OCI-M2 (cell line): ENCODE results near the gene TMED5.
A peak's percentile ranks its signal among the peaks of the same experiment; 100 is the strongest.
"Not testable (repeated sequence)": the region's sequence is repeated elsewhere in the genome, so short reads cannot be mapped to it uniquely, and the experiment has no call there.

Experiments
- DNase-seq: peaks from one replicate; lab custom pipeline; 2025; ENCODE audit not compliant: unreplicated experiment; lab: John Stamatoyannopoulos, UW

Gene TMED5

DNA sequence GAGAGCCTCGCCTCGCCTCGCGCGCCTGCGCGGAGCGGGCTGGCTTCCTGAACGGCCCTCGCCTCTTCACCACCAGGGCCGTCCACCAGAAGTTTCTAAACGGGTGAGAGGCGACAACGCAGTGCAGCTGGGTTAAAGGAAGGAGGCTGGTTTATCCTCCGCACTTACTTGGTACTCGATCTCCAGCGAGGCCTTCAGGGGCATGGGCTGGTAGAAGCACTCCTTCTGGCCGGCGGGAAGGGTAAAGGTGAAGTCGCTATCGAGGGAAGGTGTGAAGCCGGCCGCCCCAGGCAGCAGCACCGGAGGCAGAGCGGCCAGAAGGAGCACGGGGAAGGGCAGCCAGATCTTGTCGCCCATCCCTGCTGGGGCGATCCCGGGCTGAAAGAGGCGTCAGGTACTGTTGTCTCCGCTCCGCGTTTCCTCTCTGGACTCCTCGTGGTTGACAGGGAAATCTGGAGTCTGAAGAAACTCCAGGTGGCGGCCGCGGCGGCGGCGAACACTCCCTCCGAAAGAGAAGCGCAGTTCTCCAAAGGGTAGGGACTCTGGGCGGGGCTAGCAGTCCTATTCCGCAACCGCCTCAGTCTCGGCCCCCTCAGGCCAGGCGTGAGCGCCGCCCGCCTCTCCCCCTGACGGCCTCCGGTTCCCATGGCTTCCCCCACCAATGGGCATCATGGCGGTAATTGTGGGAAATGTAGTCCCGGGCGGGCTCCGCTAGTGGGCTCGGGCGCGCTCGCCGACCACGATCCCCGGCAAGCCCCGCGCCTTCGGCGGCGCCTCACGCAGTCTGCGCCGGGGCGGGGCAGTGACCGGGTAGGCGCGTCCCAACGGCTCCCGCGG, at the start of gene TMED5:
Gene TMED5 (minus strand): TSS at position 528 of the 837 bp plus-strand sequence. CDS start 171 bp downstream, at position 357.
- DNase-seq = peak; percentile 62

GRCh38 chr1:93223023-93223675, 42.9 kb upstream of the TMED5 start:
- no peak for DNase-seq

DNA sequence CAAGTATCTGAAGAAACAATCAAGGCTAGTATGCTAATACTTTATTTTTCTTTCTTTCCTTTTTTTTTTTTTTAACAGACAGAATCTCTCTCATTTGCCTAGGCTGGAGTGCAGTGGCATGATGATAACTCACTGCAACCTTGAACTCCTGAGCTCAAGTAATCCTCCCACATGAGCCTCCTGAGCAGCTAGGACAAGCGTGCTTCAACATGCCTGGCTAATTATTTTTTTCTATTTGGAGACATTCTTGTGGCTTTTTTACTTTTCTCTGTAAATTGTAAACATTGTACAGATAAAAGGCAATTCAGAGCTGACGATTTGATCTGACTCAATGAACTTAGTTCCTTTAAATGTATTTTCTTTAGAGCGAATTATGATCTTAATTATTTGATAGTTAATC, 41.7 kb upstream of the TMED5 start:
- DNase-seq = no peak

- DNase-seq = not testable (repeated sequence)
Measured at GRCh38 chr1:93220716-93221115, 40.5 kb upstream of the TMED5 start.

DNA sequence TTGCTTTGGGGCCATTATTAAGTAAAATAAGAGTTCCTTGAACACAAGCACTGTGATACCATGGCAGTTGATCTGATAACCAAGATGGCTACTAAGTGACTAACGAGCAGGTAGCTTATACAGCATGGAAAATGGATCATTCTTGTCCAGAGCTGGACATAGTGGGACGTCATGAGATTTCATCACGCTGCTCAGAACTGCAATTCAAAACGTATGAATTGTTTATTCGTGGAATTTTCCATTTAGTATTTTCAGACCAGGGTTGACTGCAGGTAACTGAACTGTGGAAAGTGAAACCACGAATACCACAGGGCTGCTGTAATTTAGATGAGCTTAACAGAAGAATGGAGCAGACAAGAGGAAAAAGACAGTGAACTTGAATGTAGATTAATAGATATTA, 39.2 kb upstream of the TMED5 start:
- no peak for DNase-seq

DNA sequence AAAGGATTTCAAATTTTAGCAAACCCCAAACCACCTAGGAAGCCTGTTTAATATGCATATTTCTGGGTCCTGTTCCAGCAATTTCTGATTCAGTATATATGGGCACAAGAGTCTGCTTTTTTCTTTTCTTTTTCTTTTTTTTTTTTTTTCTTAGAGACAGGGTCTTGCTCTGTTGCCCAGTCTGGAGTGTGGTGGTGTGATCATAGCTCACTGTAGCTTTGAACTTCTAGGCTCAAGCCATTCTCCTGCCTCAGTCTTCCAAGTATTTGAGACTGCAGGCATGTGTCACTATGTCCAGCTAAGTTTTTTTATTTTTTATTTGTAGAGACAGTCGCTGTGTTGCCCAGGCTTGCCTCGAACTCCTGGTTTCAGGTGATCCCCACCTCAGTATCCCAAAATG, 35.1 kb upstream of the TMED5 start:
- no peak for DNase-seq

DNA sequence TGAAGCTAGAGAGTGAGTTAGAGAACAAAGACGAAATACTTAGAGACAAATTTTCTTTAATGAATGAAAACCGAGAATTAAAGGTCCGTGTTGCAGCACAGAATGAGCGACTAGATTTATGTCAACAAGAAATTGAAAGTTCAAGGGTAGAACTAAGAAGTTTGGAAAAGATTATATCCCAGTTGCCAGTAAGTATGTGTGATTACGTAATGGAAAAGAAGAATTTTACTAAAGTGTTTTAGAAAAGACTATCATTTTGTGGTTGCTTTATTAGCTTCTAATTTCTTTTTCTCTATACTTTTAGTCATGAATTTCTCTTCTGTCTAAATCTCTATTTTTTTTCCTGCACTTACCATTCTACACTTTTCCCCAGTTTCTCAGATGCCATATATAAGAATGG, 27.0 kb upstream of the TMED5 start:
- no peak for DNase-seq

DNA sequence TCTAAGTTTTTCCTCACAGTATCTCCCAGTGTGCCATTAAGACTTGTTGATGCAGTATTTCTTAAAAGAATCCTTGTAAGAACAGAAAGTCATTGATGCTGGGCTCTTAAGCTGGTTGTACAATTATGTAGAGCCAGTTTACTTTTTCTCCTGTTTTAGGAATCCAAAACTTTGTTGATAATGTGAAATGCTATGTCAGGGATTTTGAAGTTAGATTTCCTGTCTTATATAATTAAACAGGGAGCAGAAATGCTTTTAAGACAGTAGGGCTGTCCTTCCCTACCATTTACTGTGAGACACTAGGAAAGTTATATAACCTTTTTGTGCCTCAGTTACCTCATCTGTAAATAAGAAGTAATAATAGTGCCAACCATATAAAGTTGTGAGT, 26.3 kb upstream of the TMED5 start:
- no peak for DNase-seq

DNA sequence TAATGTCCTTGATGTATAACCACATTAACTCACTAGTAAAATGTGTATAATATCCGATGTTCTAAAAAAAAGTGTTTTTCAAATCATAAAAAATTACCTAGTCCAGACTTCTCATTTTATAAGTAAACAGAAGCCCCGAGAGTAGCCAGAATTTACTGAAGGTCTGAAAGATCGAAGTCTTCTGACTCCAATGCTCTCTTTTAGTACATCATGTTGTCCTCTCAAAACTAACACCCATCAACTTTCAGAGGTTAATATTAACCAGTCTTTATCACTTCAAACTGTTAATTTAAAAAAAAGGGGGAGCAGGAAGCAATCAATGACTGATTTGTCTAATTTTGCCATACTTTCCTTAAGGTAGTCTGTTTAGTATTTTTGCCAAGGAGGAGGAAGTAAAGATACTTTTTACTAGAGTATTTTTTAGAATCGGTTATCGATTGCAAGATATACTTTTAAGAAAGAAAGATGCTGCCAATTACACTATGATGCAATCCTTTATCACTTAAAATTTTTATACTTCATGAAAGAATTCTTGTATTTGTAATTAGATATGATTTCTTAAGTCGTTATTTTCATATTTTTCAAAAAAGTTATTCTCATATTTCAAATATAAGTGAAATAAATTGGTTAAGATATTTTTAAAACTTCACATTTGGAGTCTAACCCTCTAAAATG, 25.8 kb upstream of the TMED5 start:
- DNase-seq = no peak

DNA sequence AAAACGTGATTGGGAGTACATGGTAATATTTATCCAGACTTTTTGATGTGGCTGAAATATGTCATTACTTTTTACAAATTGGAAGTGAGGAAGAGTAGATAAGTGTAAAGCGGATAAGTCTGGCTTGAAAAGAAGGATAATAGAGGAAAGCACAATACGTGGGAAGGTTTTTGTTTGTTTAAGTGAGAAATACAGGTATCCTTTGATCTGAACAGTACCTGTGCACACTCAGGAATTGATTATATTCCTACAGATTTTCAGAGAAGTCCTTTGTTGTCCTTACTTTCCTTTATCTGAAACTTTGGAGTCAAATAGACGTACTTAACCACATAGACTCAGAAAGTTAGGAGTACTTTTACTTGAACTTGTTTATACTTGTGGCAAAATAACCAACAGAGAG, 20.5 kb upstream of the TMED5 start:
- DNase-seq = no peak

DNA sequence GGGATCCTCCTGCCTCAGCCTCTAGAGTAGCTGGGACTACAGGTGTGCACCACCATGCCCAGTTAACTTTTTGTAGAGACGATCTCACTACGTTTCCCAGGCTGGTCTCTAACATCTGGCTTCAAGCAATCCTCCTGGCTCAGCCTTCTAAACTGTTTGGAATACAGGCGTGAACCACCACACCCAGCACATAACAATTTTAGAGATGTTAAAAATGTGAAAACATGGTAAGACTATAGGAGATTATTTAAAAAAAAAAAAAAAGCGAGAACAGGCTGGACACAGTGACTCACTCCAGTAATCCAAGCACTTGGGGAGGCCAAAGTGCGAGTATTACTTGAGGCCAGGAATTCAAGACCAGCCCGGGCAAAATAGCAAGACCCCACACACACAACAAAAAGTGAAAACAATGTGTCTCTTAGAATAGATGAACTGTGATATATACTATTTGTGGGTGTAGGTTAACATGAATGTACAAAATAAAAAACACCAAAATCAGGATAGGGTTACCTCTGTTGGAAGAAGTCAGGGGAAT, 19.9 kb upstream of the TMED5 start:
- no peak for DNase-seq

GRCh38 chr1:93199150-93199549, 18.9 kb upstream of the TMED5 start:
- DNase-seq = no peak

GRCh38 chr1:93196591-93196990, 16.4 kb upstream of the TMED5 start:
- DNase-seq = no peak

DNA sequence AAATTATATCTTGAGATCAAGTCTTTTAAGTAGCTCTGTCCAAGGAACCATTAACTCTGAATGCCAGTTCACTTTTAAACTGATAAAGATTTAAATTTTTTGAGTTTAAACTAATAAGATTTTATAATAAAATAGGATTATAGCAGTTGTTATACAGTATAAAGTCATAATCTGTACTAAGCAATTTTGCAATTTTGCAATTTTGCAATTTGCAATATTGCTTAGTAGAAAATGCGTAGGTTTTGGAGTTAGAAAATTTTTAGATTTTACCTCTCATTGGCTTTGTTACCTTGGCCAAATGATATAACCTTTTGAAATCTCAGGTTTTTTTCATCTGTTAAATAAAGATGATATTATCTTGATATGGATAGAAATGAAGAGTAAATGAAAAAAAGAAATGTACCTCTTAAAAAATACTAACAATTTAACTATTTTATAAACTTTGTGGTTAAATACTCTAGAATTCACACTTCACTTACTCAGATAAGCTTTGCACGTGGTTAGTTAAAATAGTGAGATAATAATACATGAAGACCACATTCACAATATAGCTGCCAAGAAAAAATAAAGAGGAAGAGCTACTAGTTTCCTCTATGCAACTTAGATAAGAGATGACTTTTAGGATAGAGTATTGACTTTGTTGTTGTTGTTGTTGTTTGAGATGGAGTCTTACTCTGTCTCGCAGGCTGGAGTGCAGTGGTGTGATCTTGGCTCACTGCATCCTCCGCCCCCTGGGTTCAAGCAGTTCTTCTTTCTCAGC, 14.2 kb upstream of the TMED5 start:
- DNase-seq = no peak

- DNase-seq = no peak
Measured at GRCh38 chr1:93190432-93190831, 10.2 kb upstream of the TMED5 start.

DNA sequence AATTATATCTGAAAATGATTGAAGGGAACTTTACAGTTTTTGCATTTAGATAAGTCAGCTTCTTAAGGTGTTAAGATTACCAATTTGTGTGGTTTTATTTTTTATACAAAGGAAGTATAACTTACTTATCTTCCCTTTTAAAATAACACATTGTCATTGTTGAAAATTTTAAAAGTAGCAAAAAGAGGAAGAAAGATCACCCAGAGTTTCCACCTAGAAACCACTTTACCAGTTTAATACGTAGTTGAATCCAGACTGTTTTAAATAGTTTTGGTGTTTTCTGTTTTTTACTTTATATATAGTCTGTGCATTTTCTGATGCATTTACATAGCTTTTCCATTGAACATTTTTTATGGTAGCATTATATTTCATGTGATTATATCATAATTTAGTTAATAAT, 6.5 kb upstream of the TMED5 start:
- DNase-seq = no peak

DNA sequence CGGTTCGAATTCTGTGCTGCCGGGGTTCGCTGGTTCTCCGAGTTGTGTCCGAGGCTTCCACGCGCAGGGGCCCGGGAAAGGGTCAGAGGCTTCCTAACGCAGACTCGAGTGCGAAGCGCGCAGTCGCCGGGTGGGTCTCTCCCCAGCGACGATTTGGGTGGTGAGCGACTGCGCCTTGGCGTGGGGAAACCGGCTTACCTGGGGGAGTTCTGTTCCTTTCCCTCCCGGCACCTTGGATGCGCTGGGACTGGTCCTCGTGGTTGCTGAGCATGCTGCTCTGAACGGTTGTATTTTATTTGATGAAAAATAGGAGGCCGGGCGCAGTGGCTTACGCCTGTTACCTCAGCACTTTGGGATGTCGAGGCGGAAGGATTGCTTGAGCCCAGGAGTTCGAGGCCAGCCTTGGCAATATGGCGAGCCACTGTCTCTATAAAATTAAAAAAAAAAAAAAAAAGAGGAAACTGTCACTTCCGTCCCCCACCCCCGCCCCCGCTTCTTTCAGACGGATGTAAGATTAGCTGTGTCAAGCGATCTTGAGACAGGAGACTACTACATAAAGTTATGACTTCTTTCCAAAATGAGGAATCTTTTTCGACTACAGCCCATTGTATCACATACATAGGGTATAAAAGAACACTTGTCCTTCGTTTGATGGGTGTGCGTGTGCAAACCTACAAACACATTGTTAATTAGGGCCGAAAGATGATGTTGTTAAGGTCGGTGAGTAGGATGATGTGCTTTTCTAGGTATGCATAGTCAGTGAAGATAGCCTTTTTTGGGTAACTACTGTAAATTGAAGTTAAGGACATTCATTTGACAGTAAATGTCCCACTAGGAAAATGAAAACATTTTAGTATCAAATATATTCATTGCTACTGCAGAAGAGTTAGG, 755 bp upstream of the TMED5 start, which contains the start of gene CCDC18:
Gene CCDC18 (plus strand): TSS at position 2 of the 891 bp plus-strand sequence. CDS start 2,638 bp downstream, outside the sequence.
- no peak for DNase-seq

- DNase-seq = no peak
Measured at GRCh38 chr1:93178418-93178817, 1.8 kb downstream of the TMED5 start.

DNA sequence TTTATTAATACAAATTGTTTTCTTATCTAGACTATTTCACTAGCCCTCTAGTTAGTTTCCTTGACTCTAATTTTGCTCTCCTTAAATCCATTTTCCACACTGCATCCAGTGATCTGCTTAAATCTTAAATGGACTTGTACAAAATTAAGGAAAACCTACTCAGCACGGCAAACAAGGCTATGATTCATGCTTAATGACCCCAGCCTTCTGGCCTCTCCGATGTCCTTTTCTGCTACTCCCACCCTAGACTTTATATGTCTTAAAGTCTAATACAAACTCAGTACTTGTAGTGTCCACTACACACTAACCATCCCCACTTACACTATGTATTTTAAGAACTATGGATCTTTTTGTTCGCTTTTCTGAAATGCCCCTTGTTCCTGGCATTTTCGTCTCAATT, 2.2 kb downstream of the TMED5 start:
- no peak for DNase-seq

- not testable (repeated sequence) for DNase-seq
Measured at GRCh38 chr1:93174638-93175037, 5.6 kb downstream of the TMED5 start.
